Activated CD4-positive, alpha-beta memory T cell treated with anti-CD3 and anti-CD28 coated beads for 36 hours (primary cell): Measurements from ENCODE around the gene RAPH1. TPM values are rescaled to one million over a fixed set of nuclear protein-coding genes. Genes with fewer than 3 reads are reported as not detected.
"Not testable (repeated sequence)": the region's sequence is repeated elsewhere in the genome, so short reads cannot be mapped to it uniquely, and the experiment has no call there.

ENCODE experiments used
- CTCF ChIA-PET: fragments of 350-600 bp; sonication (Branson Sonifier 250); formaldehyde crosslinking; loops from one replicate; lab custom pipeline; 2021; ENCODE audit warnings: antibody characterized with exemption, inconsistent platforms; lab: Charles Lee
- POLR2A ChIA-PET: fragments of 350-600 bp; sonication (Branson Sonifier 250); formaldehyde crosslinking; loops from one replicate; lab custom pipeline; 2021; ENCODE audit warnings: antibody characterized with exemption; lab: Charles Lee
- DNase-seq: peaks from one replicate; pipeline ENCODE4 v3.0.0-alpha.2; 2020
- H3K27ac Mint-ChIP-seq: one replicate; pipeline ENCODE4 v1.8.0; 2021; ENCODE audit warnings: mixed read lengths
- H3K27me3 Mint-ChIP-seq: one replicate; pipeline ENCODE4 v1.8.0; 2021; ENCODE audit warnings: mixed read lengths
- H3K36me3 Mint-ChIP-seq: one replicate; pipeline ENCODE4 v1.8.0; 2021; ENCODE audit warnings: mixed read lengths
- H3K4me1 Mint-ChIP-seq: one replicate; pipeline ENCODE4 v1.8.0; 2021; ENCODE audit warnings: low read depth, mixed read lengths
- H3K4me3 Mint-ChIP-seq: one replicate; pipeline ENCODE4 v1.8.0; 2021; ENCODE audit warnings: mild to moderate bottlenecking, mixed read lengths
- H3K9me3 Mint-ChIP-seq: one replicate; pipeline ENCODE4 v1.8.0; 2021; ENCODE audit warnings: mixed read lengths
- intact Hi-C: fragments of 100-400 bp; cut with micrococcal nuclease; formaldehyde crosslinking; loops from one replicate; pipeline ENCODE4 v1.15.1; 2023
- total RNA-seq, 2 experiments: library from RNA; stranded (reverse); gene quantifications; one replicate each; pipeline ENCODE4 v1.2.3, GENCODE V29; 2021

The RAPH1 gene
- total RNA-seq, 2 experiments from 2014 or later = 11.5 to 13.1 TPM

DNA sequence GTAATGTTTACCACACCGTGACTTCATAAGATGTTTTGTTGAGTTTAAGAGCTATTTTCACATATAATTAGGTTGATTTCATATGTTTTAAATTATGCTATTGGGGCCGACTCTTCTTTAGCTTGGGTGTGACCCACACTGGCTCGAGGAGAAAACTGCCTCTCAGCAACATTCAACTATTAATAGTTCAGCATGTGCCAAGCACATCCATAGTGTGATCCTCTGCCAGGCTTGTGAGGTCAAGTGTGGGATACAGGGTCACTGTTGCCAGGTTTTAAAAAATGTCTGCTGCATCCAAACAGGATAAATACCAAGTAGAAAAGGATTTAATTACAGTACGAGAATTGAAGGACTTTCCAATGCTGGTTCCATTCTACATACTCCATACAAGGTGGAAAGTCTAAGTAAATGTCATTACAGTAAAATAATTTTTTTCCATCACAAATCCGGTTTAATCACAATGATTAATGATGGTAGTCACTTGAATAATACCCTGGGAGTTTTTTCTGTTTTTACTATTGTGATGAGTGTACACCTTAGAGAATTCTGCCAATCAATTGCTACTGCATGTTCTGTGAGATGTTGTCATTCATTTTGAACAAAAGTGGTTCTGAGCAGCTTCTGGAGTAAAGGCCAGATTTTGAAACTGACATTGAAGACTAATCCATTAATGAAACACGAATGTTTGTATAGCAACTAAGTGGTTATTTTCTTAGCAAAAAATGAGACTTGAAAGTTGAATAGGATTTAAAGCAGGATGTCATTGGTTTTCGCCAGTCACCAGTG is 122.4 kb downstream of the RAPH1 start:
- DNase-seq = no peak
- H3K36me3 Mint-ChIP-seq = peaks cover 34% of the 10 kb centered on the region
- CTCF ChIA-PET = interaction anchor here (0.5 to 1.1 kb wide), 2 partner anchors 21 to 616 kb away, joined by 3 read pairs; no protein-coding TSS in a partner anchor
- H3K27me3 Mint-ChIP-seq = no peaks in the 10 kb centered on the region
- no peak overlapping the region for H3K27ac Mint-ChIP-seq
- intact Hi-C loops = no loop called here
- H3K4me1 Mint-ChIP-seq = peaks cover 3% of the 10 kb centered on the region
- peaks cover 2% of the 10 kb centered on the region for H3K9me3 Mint-ChIP-seq
- H3K4me3 Mint-ChIP-seq = no peak overlapping the region
- POLR2A ChIA-PET = no interaction called here

GRCh38 chr2:203407496-203407895 is 127.6 kb downstream of the RAPH1 start:
- Mint-ChIP-seq H3K4me3 (no peak overlapping the region), H3K27ac (no peak overlapping the region), H3K36me3 (peaks cover 30% of the 10 kb centered on the region), H3K27me3 (no peaks in the 10 kb centered on the region), H3K9me3 (no peaks in the 10 kb centered on the region), H3K4me1 (no peaks in the 10 kb centered on the region)
- ChIA-PET POLR2A (no interaction called here), CTCF (no interaction called here)
- intact Hi-C loops = no loop called here
- no peak for DNase-seq

GRCh38 chr2:203404996-203405395 is 130.1 kb downstream of the RAPH1 start:
- Mint-ChIP-seq H3K36me3 (peaks cover 27% of the 10 kb centered on the region), H3K4me3 (no peak overlapping the region), H3K27ac (no peak overlapping the region), H3K9me3 (no peaks in the 10 kb centered on the region), H3K4me1 (no peaks in the 10 kb centered on the region), H3K27me3 (no peaks in the 10 kb centered on the region)
- CTCF ChIA-PET = no interaction called here
- POLR2A ChIA-PET = no interaction called here
- DNase-seq = no peak
- intact Hi-C loops = no loop called here

DNA sequence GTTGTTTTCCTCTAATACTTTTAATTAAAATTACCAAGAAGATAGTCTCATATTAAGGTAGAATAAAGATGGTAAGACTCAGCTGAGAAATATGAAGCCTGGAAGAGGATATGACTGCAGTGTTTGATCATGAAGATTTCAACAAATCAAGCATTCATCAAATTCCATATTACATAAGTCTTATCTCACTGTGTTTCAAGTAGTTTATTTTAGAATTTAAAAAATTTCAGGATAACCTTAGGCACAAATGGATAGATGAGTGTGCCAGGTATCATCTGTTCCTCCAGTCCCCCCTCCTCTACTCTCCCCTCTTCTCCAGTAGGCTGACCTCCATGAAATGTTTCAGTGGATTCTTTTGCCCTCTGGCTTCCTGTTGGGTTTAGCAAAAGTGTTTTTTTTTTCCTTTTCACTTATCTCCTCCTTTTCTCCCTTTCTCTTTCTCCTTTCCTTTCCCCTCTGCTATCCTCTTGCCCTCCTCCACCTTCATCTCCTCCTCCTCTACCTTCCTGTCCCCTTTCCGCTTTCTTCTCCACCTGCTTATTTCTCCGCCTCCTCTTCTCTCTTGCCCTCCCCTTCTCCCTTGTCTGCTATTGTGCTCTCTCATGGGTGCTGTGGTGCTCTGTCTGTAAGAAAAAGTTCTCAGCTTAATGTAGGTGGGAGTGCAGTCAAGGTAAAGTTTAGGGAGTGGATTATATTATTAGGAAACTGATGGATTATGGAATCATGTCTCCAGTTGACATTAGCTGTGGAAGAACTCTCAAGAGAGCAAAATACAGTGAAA is 134.1 kb downstream of the RAPH1 start:
- Mint-ChIP-seq H3K9me3 (peaks cover 5% of the 10 kb centered on the region), H3K36me3 (peaks cover 23% of the 10 kb centered on the region), H3K4me3 (no peak overlapping the region), H3K4me1 (no peaks in the 10 kb centered on the region), H3K27me3 (no peaks in the 10 kb centered on the region), H3K27ac (no peak overlapping the region)
- CTCF ChIA-PET = no interaction called here
- no peak for DNase-seq
- POLR2A ChIA-PET = no interaction called here
- intact Hi-C loops = no loop called here

DNA sequence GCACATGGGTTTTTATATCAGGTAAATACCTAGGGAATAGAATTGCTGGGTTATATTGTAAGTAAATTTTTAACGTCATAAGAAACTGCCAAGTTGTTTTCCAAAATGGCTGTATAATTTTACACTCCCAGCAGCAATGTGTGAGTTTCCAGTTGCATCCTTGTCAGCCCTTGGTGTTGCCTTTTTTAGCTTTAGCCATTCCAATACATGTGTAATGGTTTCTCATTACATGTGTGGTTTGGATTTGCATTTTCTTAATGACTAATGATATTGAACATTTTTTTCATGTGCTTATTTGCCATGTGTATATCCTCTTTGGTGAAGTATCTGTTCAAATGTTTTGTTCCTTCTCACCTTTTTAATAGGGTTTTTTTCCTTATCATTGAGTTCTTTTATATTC is 136.1 kb downstream of the RAPH1 start:
- H3K36me3 Mint-ChIP-seq = peaks cover 24% of the 10 kb centered on the region
- ChIA-PET POLR2A (no interaction called here), CTCF (no interaction called here)
- no peak overlapping the region for H3K27ac Mint-ChIP-seq
- peaks cover 5% of the 10 kb centered on the region for H3K9me3 Mint-ChIP-seq
- H3K4me1 Mint-ChIP-seq = no peaks in the 10 kb centered on the region
- H3K4me3 Mint-ChIP-seq = no peak overlapping the region
- H3K27me3 Mint-ChIP-seq = no peaks in the 10 kb centered on the region
- intact Hi-C loops = no loop called here
- DNase-seq = no peak

DNA sequence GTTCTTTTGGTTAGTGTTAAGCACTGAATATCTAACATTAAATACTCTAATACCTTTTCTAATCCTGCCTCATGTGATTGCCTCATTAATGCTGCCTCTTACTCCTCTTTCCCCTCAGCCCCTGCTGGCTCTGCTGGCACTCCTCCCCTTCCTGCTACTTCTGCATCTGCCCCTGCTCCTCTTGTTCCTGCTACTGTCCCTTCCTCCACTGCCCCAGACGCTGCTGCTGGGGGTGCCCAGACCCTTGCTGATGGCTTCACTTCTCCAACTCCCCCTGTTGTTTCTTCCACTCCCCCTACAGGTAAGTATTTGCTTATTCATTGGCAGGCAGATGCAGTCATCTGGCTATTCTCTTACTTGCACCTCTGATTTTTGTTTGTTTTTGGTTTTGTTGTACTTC is 138.4 kb downstream of the RAPH1 start:
- CTCF ChIA-PET = interaction anchor here (0.7 kb wide), 1 partner anchor 969 kb away, joined by 3 read pairs; no protein-coding TSS in a partner anchor
- no peak overlapping the region for H3K27ac Mint-ChIP-seq
- H3K4me3 Mint-ChIP-seq = no peak overlapping the region

DNA sequence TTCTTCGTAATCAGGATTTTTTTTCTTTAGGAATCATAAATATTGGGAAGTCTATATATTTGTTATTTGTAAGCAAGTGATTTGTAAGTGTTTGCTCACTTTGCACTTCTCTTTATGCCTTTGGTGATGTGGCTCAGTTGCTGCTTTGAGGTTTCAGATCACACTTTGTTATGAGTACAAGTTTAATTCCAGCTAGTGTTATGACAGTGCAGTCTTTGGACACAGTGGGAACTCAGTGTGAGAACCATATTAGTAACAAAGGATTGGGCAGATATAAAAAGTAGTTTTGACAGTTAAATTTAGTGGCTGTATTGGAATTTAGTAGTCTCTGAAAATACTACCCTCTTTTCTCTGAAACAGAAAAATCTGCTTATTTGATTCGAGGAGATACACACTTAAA is 139.2 kb downstream of the RAPH1 start:
- DNase-seq = no peak
- ChIA-PET CTCF (interaction anchor here (0.6 kb wide), 3 partner anchors 31 to 822 kb away, joined by 3 read pairs; no protein-coding TSS in a partner anchor), POLR2A (interaction anchor here (0.6 kb wide), 1 partner anchor 1581 kb away, joined by 3 read pairs; no protein-coding TSS in a partner anchor)
- no peaks in the 10 kb centered on the region for H3K4me1 Mint-ChIP-seq
- H3K27ac Mint-ChIP-seq = no peak overlapping the region
- intact Hi-C loops = no loop called here
- H3K27me3 Mint-ChIP-seq = no peaks in the 10 kb centered on the region
- H3K36me3 Mint-ChIP-seq = peaks cover 24% of the 10 kb centered on the region
- H3K4me3 Mint-ChIP-seq = no peak overlapping the region
- H3K9me3 Mint-ChIP-seq = peaks cover 5% of the 10 kb centered on the region

More for the DNA sequence above, 138.4 kb downstream of the RAPH1 start:
- peaks cover 24% of the 10 kb centered on the region for H3K36me3 Mint-ChIP-seq
- no peaks in the 10 kb centered on the region for H3K27me3 Mint-ChIP-seq
- intact Hi-C loops = no loop called here
- DNase-seq = no peak
- POLR2A ChIA-PET = no interaction called here
- H3K9me3 Mint-ChIP-seq = peaks cover 5% of the 10 kb centered on the region
- H3K4me1 Mint-ChIP-seq = no peaks in the 10 kb centered on the region

GRCh38 chr2:203394519-203395227 is 140.4 kb downstream of the RAPH1 start:
- Mint-ChIP-seq H3K4me1 (no peaks in the 10 kb centered on the region), H3K9me3 (peaks cover 5% of the 10 kb centered on the region), H3K36me3 (peaks cover 24% of the 10 kb centered on the region), H3K27ac (no peak overlapping the region), H3K27me3 (no peaks in the 10 kb centered on the region), H3K4me3 (no peak overlapping the region)
- ChIA-PET POLR2A (no interaction called here), CTCF (no interaction called here)
- intact Hi-C loops = no loop called here
- DNase-seq = no peak

- H3K36me3 Mint-ChIP-seq, DNase-seq, H3K27ac Mint-ChIP-seq, CTCF ChIA-PET, intact Hi-C loops, H3K4me1 Mint-ChIP-seq, H3K4me3 Mint-ChIP-seq, H3K27me3 Mint-ChIP-seq, H3K9me3 Mint-ChIP-seq: not testable (repeated sequence)
- POLR2A ChIA-PET = interaction anchor here (0.6 kb wide), 1 partner anchor 898 kb away, joined by 3 read pairs; no protein-coding TSS in a partner anchor
Observed at GRCh38 chr2:203388153-203388552, 146.9 kb downstream of the RAPH1 start.

DNA sequence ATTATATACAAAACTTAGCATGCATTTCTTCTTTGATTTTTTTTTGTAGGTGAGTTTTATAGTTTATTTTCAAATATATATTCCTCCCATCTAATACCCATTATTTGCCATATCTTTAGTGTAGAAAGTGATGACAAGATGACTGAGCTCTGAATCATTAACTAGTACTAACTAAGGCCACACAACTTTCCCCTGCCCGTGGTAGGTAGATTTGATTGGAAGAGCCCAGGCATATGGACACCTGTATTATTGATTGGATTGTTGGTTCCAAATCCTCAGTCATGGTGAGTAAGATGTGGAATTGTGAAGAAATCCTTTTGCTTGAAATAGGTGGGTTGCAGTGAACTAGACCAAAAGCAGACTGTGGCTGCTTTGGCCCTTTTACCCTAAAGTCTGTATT is 152.1 kb downstream of the RAPH1 start:
- peaks cover 8% of the 10 kb centered on the region for H3K36me3 Mint-ChIP-seq
- intact Hi-C loops = no loop called here
- no peak overlapping the region for H3K4me3 Mint-ChIP-seq
- H3K27me3 Mint-ChIP-seq = no peaks in the 10 kb centered on the region
- POLR2A ChIA-PET = interaction anchor here (0.5 kb wide), 1 partner anchor 81 kb away, joined by 5 read pairs; no protein-coding TSS in a partner anchor
- DNase-seq = no peak
- no peaks in the 10 kb centered on the region for H3K9me3 Mint-ChIP-seq
- H3K27ac Mint-ChIP-seq = no peak overlapping the region
- CTCF ChIA-PET = no interaction called here
- H3K4me1 Mint-ChIP-seq = no peaks in the 10 kb centered on the region

DNA sequence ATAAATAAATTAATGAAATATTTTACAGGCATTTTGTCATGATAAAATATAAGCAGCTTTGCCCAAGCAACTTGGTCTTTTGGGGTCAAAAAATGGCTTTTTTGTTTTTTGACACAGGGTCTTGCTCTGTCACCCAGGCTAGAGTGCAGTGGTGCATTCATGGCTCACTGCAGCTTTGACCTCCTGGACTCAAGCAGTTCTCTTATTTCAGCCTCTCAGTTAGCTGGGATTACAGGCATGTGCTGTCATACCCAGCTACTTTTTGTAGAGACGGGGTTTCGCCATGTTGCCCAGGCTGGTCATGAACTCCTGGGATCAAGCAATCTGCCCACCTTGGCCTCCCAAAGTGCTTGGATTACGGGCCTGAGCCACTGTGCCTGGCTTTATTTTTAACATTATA is 155.9 kb downstream of the RAPH1 start:
- Mint-ChIP-seq H3K27me3 (no peaks in the 10 kb centered on the region), H3K36me3 (peaks cover 8% of the 10 kb centered on the region), H3K9me3 (no peaks in the 10 kb centered on the region), H3K27ac (no peak overlapping the region), H3K4me1 (no peaks in the 10 kb centered on the region), H3K4me3 (no peak overlapping the region)
- POLR2A ChIA-PET = no interaction called here
- intact Hi-C loops = no loop called here
- CTCF ChIA-PET = no interaction called here
- no peak for DNase-seq

GRCh38 chr2:203376173-203376572 is 158.9 kb downstream of the RAPH1 start:
- H3K4me3 Mint-ChIP-seq = no peak overlapping the region

More at GRCh38 chr2:203376173-203376572, 158.9 kb downstream of the RAPH1 start:
- CTCF ChIA-PET = no interaction called here
- Mint-ChIP-seq H3K27ac (no peak overlapping the region), H3K36me3 (no peaks in the 10 kb centered on the region), H3K9me3 (no peaks in the 10 kb centered on the region), H3K27me3 (no peaks in the 10 kb centered on the region), H3K4me1 (no peaks in the 10 kb centered on the region)
- DNase-seq = no peak
- POLR2A ChIA-PET = no interaction called here
- intact Hi-C loops = no loop called here
